BLaER1 treated with 17β-estradiol and CSF1 and Interleukin-3, amounts not matched to agents 10 nM and 100 nM (cell line): ENCODE data around the gene RALY.

ENCODE experiments used
- H3K27ac ChIP-seq, 11 experiments: shearing (Covaris generic); formaldehyde crosslinking; 2 replicates each; pipeline ENCODE4 v1.8.1; 2022
- H3K27me3 ChIP-seq, 11 experiments: shearing (Covaris generic); formaldehyde crosslinking; 2 replicates each; pipeline ENCODE4 v1.8.1; 2022
- H3K36me3 ChIP-seq, 11 experiments: shearing (Covaris generic); formaldehyde crosslinking; 2 replicates each; pipeline ENCODE4 v1.8.1; 2022
- H3K4me1 ChIP-seq, 10 experiments: shearing (Covaris generic); formaldehyde crosslinking; 2 replicates each; pipeline ENCODE4 v1.8.1; 2022
- H3K4me2 ChIP-seq, 11 experiments: shearing (Covaris generic); formaldehyde crosslinking; 2 replicates each; pipeline ENCODE4 v1.8.1; 2022
- H3K4me3 ChIP-seq, 10 experiments: shearing (Covaris generic); formaldehyde crosslinking; 2 replicates each; pipeline ENCODE4 v1.8.1; 2022
- H3K9ac ChIP-seq, 11 experiments: shearing (Covaris generic); formaldehyde crosslinking; 2 replicates each; pipeline ENCODE4 v1.8.1; 2022
- H3K9me3 ChIP-seq, 11 experiments: shearing (Covaris generic); formaldehyde crosslinking; replicated peaks in 1 of 11; 2 replicates each; pipeline ENCODE4 v1.8.1; 2022
- H4K20me1 ChIP-seq, 11 experiments: shearing (Covaris generic); formaldehyde crosslinking; 2 replicates each; pipeline ENCODE4 v1.8.1; 2022
- Cebpa-rat ChIP-seq, 11 experiments: shearing (Covaris generic); IDR thresholded peaks; 2 replicates each; pipeline ENCODE4 v1.8.1; 2022

The RALY gene

GRCh38 chr20:34068001-34068400, 74.3 kb downstream of the RALY start:
- TF ChIP-seq Cebpa-rat (IDR thresholded peaks at IDR 0.05), result no peak
- Histone ChIP-seq H3K9me3 (no peaks in the 10 kb centered on the region), H3K27me3 (no peaks in the 10 kb centered on the region), H3K27ac (no peak overlapping the region), H3K4me2 (no peak overlapping the region), H3K4me1 (peaks cover 6 to 28% (median 14%) of the 10 kb centered on the region in 10 experiments; a peak in 16 of 20 replicates), H4K20me1 (peaks cover 99 to 100% (median 100%) of the 10 kb centered on the region in 11 experiments), H3K4me3 (no peak overlapping the region), H3K36me3 (peaks cover 37 to 74% (median 63%) of the 10 kb centered on the region in 11 experiments), H3K9ac (no peak overlapping the region)

DNA sequence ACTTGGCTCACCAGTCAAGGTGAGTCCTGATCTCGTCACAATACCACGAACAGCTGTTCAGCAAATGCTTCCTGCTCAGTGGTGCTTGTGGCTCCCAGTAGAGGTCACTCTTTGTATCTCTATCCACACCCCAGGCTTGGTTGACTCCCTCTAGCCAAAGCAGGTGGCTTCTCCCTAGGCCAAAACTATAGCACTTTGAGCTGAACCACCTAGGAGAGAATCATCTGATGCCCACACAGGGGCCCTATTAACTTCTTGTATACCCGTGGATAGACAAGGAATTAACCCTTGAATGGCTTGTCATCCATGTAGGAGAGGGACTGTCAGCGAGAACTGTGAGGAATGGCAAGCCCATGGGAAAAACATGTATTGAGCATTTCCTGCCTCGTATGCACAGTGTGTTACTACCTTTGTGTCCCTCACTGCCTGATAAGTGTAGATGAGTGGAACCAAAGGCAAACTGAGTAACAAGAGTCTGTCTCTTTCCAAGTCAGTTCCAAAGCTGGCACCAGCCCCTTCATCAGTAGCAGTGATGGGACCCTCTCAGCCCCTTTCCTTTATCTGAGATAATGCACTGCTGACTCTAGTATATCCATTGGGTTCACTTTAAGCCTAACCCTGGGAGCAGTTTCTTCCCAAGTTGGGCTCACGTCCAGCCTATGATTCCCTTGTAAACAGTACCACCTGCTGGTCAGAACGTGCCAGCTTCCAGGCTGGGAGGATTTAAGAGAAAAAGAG, 75.8 kb downstream of the RALY start:
- Histone ChIP-seq H4K20me1 (peaks cover 97 to 100% (median 100%) of the 10 kb centered on the region in 11 experiments), H3K9me3 (no peaks in the 10 kb centered on the region), H3K36me3 (peaks cover 42 to 74% (median 62%) of the 10 kb centered on the region in 11 experiments), H3K4me3 (no peak overlapping the region), H3K27me3 (no peaks in the 10 kb centered on the region), H3K9ac (0 out of 22 replicates have a peak overlapping the region, but pooled peaks of 1 of the 11 experiments have one; percentile 10), H3K27ac (no peak overlapping the region), H3K4me2 (peak overlapping the region in 3 of 11 experiments; percentile 5 to 13 (median 7); a peak in 4 of 22 replicates), H3K4me1 (peaks cover 12 to 28% (median 18%) of the 10 kb centered on the region in 10 experiments; a peak in 19 of 20 replicates)
- no peak for TF ChIP-seq Cebpa-rat (IDR thresholded peaks at IDR 0.05)

- Histone ChIP-seq H3K27me3 (no peaks in the 10 kb centered on the region), H3K4me2 (no peak overlapping the region), H3K36me3 (peaks cover 42 to 74% (median 62%) of the 10 kb centered on the region in 11 experiments), H3K4me3 (no peak overlapping the region), H3K4me1 (peaks cover 12 to 28% (median 18%) of the 10 kb centered on the region in 10 experiments; a peak in 19 of 20 replicates), H3K9ac (no peak overlapping the region), H3K9me3 (no peaks in the 10 kb centered on the region), H3K27ac (no peak overlapping the region), H4K20me1 (peaks cover 97 to 100% (median 100%) of the 10 kb centered on the region in 11 experiments)
- TF ChIP-seq Cebpa-rat (IDR thresholded peaks at IDR 0.05), result no peak
Observed at GRCh38 chr20:34070079-34070439, 76.3 kb downstream of the RALY start.

- Histone ChIP-seq H3K9ac (peak overlapping the region in 1 of 11 experiments; percentile 45; a peak in 1 of 22 replicates), H3K27ac (no peak overlapping the region), H3K4me1 (peaks cover 12 to 28% (median 18%) of the 10 kb centered on the region in 10 experiments; a peak in 19 of 20 replicates), H3K4me3 (no peak overlapping the region), H3K4me2 (no peak overlapping the region), H3K9me3 (no peaks in the 10 kb centered on the region), H3K27me3 (no peaks in the 10 kb centered on the region), H3K36me3 (peaks cover 43 to 74% (median 62%) of the 10 kb centered on the region in 11 experiments), H4K20me1 (peaks cover 97 to 100% (median 100%) of the 10 kb centered on the region in 11 experiments)
- TF ChIP-seq Cebpa-rat (IDR thresholded peaks at IDR 0.05), result no peak
Observed at GRCh38 chr20:34070859-34071258, 77.1 kb downstream of the RALY start.

GRCh38 chr20:34072076-34072475, 78.4 kb downstream of the RALY start:
- H4K20me1 ChIP-seq, result peaks cover 94 to 100% (median 99%) of the 10 kb centered on the region in 11 experiments
- H3K4me3 ChIP-seq, result no peak overlapping the region
- H3K36me3 ChIP-seq, result peaks cover 56 to 75% (median 67%) of the 10 kb centered on the region in 11 experiments
- H3K4me2 ChIP-seq, result no peak overlapping the region
- H3K27me3 ChIP-seq, result no peaks in the 10 kb centered on the region
- 0 out of 22 replicates have a peak overlapping the region, but pooled peaks of 1 of the 11 experiments have one; percentile 3 for H3K9ac ChIP-seq
- no peak for TF ChIP-seq Cebpa-rat (IDR thresholded peaks at IDR 0.05)
- no peak overlapping the region for H3K27ac ChIP-seq
- H3K4me1 ChIP-seq, result peaks cover 12 to 24% (median 18%) of the 10 kb centered on the region in 10 experiments; a peak in 18 of 20 replicates
- no peaks in the 10 kb centered on the region for H3K9me3 ChIP-seq

GRCh38 chr20:34072778-34073177, 79.1 kb downstream of the RALY start:
- Histone ChIP-seq H3K36me3 (peaks cover 63 to 76% (median 74%) of the 10 kb centered on the region in 11 experiments), H3K4me3 (no peak overlapping the region)

DNA sequence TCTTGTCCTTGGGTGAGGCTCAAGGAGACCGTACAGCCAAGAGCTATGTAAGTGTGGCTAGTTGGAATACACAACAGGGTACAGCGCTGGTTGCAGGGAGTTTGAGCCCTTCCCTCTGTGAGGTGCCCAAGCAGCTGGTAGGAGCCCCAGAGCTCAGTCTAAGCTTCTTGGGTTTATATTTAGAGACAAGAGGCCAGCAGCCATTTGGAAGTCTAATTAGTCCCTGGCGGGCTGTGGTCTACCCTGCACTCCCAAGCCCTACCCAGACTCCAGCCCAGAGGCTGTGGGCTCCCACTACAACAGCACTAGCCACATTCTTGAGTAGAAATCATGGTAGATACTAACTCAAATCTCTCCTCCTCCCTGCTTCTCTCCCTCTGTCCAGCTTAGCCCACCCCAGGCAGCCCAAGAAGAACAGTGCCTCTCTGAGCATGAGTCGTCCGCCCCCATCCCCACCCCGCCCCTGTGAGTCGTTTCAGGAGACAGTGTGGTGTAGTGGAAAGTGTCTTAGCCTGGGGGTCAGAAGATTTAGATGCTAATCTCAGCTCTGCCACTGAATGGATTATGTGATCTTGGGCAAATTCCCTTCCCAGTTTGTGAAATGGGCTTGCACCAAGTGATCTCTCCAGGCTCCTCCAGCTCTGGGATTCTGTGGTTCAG, 80.5 kb downstream of the RALY start:
- no peak for TF ChIP-seq Cebpa-rat (IDR thresholded peaks at IDR 0.05)
- peaks cover under 1 to 19% (median 5%) of the 10 kb centered on the region in 10 experiments; a peak in 18 of 20 replicates for H3K4me1 ChIP-seq
- H3K4me2 ChIP-seq, result peak overlapping the region in 1 of 11 experiments; percentile 39; a peak in 3 of 22 replicates
- H3K27ac ChIP-seq, result peak overlapping the region in 2 of 11 experiments; percentile 3 to 9; a peak in 2 of 22 replicates
- peaks cover 87 to 100% (median 99%) of the 10 kb centered on the region in 11 experiments for H4K20me1 ChIP-seq
- H3K36me3 ChIP-seq, result peaks cover 77 to 91% (median 86%) of the 10 kb centered on the region in 11 experiments
- H3K9me3 ChIP-seq, result no peaks in the 10 kb centered on the region
- H3K9ac ChIP-seq, result no peak overlapping the region
- H3K4me3 ChIP-seq, result no peak overlapping the region
- no peaks in the 10 kb centered on the region for H3K27me3 ChIP-seq

More at GRCh38 chr20:34072778-34073177, 79.1 kb downstream of the RALY start:
- H3K4me1 ChIP-seq, result peaks cover 12 to 24% (median 18%) of the 10 kb centered on the region in 10 experiments; a peak in 18 of 20 replicates
- H4K20me1 ChIP-seq, result peaks cover 89 to 100% (median 99%) of the 10 kb centered on the region in 11 experiments
- H3K4me2 ChIP-seq, result no peak overlapping the region
- H3K27ac ChIP-seq, result no peak overlapping the region
- no peaks in the 10 kb centered on the region for H3K27me3 ChIP-seq
- no peak overlapping the region for H3K9ac ChIP-seq
- H3K9me3 ChIP-seq, result no peaks in the 10 kb centered on the region
- TF ChIP-seq Cebpa-rat (IDR thresholded peaks at IDR 0.05), result no peak

DNA sequence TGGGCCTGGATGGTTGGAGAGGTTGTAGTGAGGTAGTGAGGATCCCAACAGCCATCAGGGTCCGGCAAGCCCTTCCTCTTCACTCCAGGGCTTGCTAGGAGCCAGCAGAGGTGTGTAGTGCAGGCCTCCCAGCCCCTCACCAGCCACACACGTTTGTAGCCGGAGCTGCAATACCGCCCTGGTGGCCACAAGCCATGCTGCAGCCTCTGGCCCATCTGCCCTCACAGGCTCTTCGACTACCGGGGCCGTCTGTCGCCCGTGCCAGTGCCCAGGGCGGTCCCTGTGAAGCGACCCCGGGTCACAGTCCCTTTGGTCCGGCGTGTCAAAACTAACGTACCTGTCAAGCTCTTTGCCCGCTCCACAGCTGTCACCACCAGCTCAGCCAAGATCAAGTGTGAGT, 81.9 kb downstream of the RALY start:
- H3K4me2 ChIP-seq, result no peak overlapping the region
- peaks cover 91 to 100% (median 99%) of the 10 kb centered on the region in 11 experiments for H3K36me3 ChIP-seq
- TF ChIP-seq Cebpa-rat (IDR thresholded peaks at IDR 0.05), result no peak
- no peak overlapping the region for H3K4me3 ChIP-seq
- H3K9ac ChIP-seq, result no peak overlapping the region
- peaks cover 85 to 100% (median 99%) of the 10 kb centered on the region in 11 experiments for H4K20me1 ChIP-seq
- H3K27ac ChIP-seq, result no peak overlapping the region
- peaks cover 0 to 15% (median 0%) of the 10 kb centered on the region in 10 experiments; a peak in 7 of 20 replicates for H3K4me1 ChIP-seq
- H3K9me3 ChIP-seq, result no peaks in the 10 kb centered on the region
- H3K27me3 ChIP-seq, result no peaks in the 10 kb centered on the region

DNA sequence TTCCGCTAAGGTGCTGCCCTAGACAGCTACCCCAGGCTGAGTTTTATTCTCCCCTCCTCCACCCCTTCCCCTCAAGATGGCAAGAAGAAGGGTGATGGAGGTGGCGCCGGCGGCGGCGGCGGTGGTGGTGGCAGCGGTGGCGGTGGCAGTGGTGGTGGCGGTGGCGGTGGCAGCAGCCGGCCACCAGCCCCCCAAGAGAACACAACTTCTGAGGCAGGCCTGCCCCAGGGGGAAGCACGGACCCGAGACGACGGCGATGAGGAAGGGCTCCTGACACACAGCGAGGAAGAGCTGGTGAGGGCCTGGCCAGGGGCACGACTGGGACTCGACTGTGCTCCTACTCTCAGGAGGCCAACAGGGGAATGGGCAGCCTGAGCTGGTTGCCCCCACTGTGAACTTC, 83.2 kb downstream of the RALY start:
- Histone ChIP-seq H3K36me3 (peaks cover 98 to 100% (median 99%) of the 10 kb centered on the region in 11 experiments), H4K20me1 (peaks cover 85 to 100% (median 99%) of the 10 kb centered on the region in 11 experiments)

More for the DNA sequence above, 83.2 kb downstream of the RALY start:
- no peaks in the 10 kb centered on the region for H3K9me3 ChIP-seq
- no peak overlapping the region for H3K4me3 ChIP-seq
- H3K9ac ChIP-seq, result no peak overlapping the region
- no peak overlapping the region for H3K4me2 ChIP-seq
- TF ChIP-seq Cebpa-rat (IDR thresholded peaks at IDR 0.05), result no peak
- H3K27ac ChIP-seq, result no peak overlapping the region
- peaks cover 0 to 18% (median 4%) of the 10 kb centered on the region in 10 experiments; a peak in 12 of 20 replicates for H3K4me1 ChIP-seq
- no peaks in the 10 kb centered on the region for H3K27me3 ChIP-seq
